ENCODE results near the gene FAM111B.

GRCh38 chr11:59112494-59112893 lies 5.5 kb downstream of the FAM111B start:
- TF ChIP-seq POLR2A (IDR thresholded peaks at IDR 0.05): no peak
- no peak for TF ChIP-seq CTCF (IDR thresholded peaks at IDR 0.05 in 8 of 11, conservative IDR thresholded peaks at IDR 0.05 in 3 of 11)
- TF ChIP-seq POLR2AphosphoS5 (IDR thresholded peaks at IDR 0.05): no peak

Measured in spleen (tissue), 7 donors.